T-helper 1 cell treated with Interleukin-12 subunit alpha and Interleukin-12 subunit beta and Interleukin-4 antibody, amounts not matched to agents 30 μg/mL and 1 μg/mL, for 36 hours (primary cell): ENCODE data around the gene FLOT2.
"Not testable (repeated sequence)": the region's sequence is repeated elsewhere in the genome, so short reads cannot be mapped to it uniquely, and the experiment has no call there.

Experiments
- H3K27ac Mint-ChIP-seq: one replicate; pipeline ENCODE4 v1.8.0; 2021; ENCODE audit warnings: mild to moderate bottlenecking, mixed read lengths
- H3K27me3 Mint-ChIP-seq: one replicate; pipeline ENCODE4 v1.8.0; 2021; ENCODE audit warnings: low read depth, mixed read lengths
- H3K36me3 Mint-ChIP-seq: one replicate; pipeline ENCODE4 v1.8.0; 2021; ENCODE audit warnings: low read depth, mixed read lengths
- H3K4me1 Mint-ChIP-seq: one replicate; pipeline ENCODE4 v1.8.0; 2021; ENCODE audit warnings: low read depth, mixed read lengths
- H3K4me3 Mint-ChIP-seq: one replicate; pipeline ENCODE4 v1.8.0; 2021; ENCODE audit warnings: mild to moderate bottlenecking, moderate library complexity, mixed read lengths
- H3K9me3 Mint-ChIP-seq: one replicate; pipeline ENCODE4 v1.8.0; 2021; ENCODE audit warnings: mixed read lengths

The FLOT2 gene

DNA sequence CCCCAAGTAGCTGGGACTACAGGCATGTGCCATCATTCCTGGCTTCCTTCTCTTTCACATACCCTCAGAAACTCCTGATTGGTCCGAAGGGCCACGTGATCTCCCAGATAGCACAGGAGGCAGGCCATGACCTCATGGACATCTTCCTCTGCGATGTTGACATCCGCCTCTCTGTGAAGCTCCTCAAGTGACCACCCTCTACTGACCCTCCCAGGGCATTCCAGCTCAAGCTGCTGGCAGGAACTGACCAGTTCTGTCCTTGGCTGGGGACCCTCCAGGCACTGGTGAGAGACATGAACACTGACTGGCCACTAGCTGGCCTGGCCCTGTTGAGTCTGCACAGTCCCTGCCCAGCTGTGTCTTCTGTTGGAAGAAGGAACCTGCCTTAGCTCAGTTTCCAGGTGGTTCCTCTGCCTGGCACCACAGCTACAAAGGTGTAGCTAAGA lies 37.1 kb downstream of the FLOT2 start:
- H3K27me3 Mint-ChIP-seq, result no peaks in the 10 kb centered on the region
- peaks cover 11% of the 10 kb centered on the region for H3K4me1 Mint-ChIP-seq
- no peak overlapping the region for H3K4me3 Mint-ChIP-seq
- H3K36me3 Mint-ChIP-seq, result peaks cover 23% of the 10 kb centered on the region
- no peaks in the 10 kb centered on the region for H3K9me3 Mint-ChIP-seq
- H3K27ac Mint-ChIP-seq, result no peak overlapping the region

DNA sequence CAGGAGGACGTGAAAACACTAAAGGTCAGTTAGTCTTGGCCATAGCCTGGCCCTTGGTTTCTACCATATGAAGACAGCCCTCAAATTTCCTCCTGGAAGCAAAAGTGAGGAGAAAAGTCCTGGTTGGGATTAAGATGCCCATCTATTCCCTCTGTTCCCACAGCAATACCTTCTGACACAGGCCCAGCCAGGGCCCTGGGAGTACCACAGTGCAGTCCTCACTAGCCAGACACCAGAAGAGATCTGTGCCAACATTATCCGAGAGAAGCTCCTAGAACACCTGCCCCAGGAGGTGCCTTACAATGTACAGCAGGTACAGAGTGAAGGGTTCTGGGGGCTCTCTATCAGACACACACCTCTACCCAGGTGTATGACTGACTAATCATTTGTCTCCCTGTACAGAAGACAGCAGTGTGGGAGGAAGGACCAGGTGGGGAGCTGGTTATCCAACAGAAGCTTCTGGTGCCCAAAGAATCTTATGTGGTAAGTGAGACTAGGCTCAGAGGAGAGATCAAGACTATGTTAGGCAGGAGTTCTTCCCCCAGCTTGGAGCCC lies 38.7 kb downstream of the FLOT2 start:
- no peak overlapping the region for H3K27ac Mint-ChIP-seq
- H3K9me3 Mint-ChIP-seq, result no peaks in the 10 kb centered on the region
- peaks cover 13% of the 10 kb centered on the region for H3K4me1 Mint-ChIP-seq
- peaks cover 23% of the 10 kb centered on the region for H3K36me3 Mint-ChIP-seq
- no peak overlapping the region for H3K4me3 Mint-ChIP-seq
- no peaks in the 10 kb centered on the region for H3K27me3 Mint-ChIP-seq

DNA sequence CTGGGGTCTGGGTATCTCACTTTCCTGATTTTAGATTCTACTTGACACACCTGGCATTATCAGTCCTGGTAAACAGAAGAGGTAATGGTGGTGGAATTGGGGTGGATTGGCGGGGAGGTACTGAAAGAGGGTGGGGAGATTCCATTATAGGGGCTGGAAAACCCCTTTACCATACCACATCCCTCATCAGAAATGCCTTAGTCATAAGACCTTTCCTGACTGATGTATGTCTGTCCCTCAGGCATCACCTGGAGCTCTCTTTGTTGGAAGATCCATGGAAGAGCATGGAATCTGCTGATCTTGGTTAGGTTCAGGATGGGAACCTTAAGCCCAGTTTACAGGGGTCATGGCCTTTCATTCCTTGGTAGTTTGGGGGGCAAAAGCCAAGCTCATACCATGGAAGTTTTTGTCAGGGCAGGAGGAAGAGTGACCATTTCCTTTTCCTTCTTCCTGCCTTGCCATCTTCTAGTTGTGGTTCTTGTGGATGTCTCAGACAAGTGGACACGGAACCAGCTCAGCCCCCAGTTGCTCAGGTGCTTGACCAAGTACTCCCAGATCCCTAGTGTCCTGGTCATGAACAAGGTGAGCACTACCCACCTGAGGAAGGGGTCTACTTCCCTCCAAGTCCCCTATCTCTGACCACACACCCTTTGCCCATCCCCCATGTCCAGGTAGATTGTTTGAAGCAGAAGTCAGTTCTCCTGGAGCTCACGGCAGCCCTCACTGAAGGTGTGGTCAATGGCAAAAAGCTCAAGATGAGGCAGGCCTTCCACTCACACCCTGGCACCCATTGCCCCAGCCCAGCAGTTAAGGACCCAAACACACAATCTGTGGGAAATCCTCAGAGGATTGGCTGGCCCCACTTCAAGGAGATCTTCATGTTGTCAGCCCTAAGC lies 39.4 kb downstream of the FLOT2 start:
- Mint-ChIP-seq H3K4me3 (peak overlapping the region; percentile 18), H3K36me3 (peaks cover 23% of the 10 kb centered on the region), H3K4me1 (peaks cover 13% of the 10 kb centered on the region), H3K9me3 (no peaks in the 10 kb centered on the region), H3K27me3 (no peaks in the 10 kb centered on the region), H3K27ac (peak overlapping the region; percentile 35)

DNA sequence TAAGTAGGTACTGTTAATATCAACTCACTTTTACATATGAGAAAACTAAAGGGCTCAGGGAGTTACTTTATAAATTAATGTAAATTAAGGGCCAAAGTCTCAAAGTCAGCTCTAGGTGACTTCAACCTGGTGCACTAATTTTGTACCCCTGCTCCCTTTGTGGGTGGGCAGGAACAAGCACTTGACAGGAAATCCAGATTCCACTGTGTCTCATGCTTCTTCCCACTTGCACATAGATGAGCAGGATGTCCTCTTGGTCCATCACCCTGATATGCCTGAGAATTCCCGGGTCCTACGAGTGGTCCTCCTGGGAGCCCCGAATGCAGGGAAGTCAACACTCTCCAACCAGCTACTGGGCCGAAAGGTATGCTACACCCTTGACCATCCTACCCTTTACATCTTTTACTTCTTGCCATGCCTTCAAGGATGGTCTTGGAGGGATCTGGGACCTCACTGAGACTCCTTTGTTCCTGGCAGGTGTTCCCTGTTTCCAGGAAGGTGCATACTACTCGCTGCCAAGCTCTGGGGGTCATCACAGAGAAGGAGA lies 41.4 kb downstream of the FLOT2 start:
- Mint-ChIP-seq H3K9me3 (no peaks in the 10 kb centered on the region), H3K36me3 (peaks cover 23% of the 10 kb centered on the region), H3K27me3 (no peaks in the 10 kb centered on the region), H3K27ac (no peak overlapping the region), H3K4me3 (peak overlapping the region; percentile 92), H3K4me1 (peaks cover 13% of the 10 kb centered on the region)

DNA sequence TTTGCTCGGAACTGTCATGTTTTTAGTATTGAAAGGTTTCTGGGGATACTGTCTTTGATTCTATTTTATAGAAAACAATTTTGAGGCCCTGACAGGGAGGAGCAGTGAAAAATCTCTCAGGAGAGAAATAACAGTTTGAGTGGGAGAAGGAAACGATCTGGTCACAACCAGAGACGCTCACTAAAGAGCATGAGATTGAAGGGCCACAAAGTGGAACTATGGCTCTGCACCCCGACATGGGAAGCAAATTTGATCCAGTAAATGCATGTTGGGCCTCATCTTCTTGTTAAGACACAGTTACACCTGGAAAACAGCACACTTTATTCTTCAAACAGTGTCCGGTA lies 42.2 kb downstream of the FLOT2 start:
- no peaks in the 10 kb centered on the region for H3K27me3 Mint-ChIP-seq
- H3K27ac Mint-ChIP-seq, result peak overlapping the region; percentile 86
- H3K9me3 Mint-ChIP-seq, result no peaks in the 10 kb centered on the region
- peaks cover 13% of the 10 kb centered on the region for H3K4me1 Mint-ChIP-seq
- peaks cover 18% of the 10 kb centered on the region for H3K36me3 Mint-ChIP-seq
- H3K4me3 Mint-ChIP-seq, result peak overlapping the region; percentile 92

DNA sequence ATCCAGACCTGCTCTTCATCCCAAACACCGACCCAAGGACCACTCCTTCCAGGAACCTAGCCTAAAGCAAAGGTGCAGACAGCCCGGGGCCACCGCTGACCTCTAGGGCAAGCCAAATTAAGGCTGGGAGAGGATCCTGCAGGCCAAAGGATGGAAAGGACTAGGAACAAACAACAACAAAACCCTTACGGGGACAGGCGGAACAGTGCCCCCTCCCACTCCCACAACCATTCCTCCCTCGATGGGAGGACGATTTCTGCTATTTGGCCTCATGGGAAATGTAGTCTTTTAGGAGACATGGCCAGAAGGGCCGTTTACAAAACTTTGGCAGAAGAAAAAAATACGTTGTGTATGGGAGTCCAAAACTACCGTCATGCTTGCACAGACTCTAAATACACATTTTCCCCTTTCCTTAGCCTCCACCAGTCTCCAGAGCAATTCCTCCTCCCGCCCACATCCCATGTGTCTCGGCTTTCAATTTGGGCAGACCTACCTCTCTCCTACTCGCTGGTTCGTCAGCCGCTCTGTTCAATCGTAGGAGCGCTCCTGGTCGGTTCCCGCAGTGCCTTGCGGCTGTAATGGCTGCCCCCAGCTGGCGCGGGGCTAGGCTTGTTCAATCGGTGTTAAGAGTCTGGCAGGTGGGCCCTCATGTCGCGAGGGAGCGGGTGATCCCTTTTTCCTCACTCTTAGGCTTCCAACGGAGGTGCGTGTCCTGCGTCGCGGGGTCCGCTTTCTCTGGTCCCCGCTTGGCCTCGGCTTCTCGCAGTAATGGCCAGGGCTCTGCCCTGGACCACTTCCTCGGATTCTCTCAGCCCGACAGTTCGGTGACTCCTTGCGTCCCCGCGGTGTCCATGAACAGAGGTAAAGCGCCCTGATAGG lies 42.8 kb downstream of the FLOT2 start, which contains the start of gene ERAL1:
TSS of gene ERAL1 (plus strand) at position 560 of the 879 bp plus-strand sequence. CDS start at position 579, 19 bp downstream.
- Mint-ChIP-seq H3K27ac (peak within 1 kb of the TSS; percentile 86), H3K9me3 (no peaks in the 10 kb centered on the region), H3K4me1 (peaks cover 13% of the 10 kb centered on the region), H3K4me3 (peak within 1 kb of the TSS; percentile 92), H3K36me3 (peaks cover 16% of the 10 kb centered on the region), H3K27me3 (no peaks in the 10 kb centered on the region)

DNA sequence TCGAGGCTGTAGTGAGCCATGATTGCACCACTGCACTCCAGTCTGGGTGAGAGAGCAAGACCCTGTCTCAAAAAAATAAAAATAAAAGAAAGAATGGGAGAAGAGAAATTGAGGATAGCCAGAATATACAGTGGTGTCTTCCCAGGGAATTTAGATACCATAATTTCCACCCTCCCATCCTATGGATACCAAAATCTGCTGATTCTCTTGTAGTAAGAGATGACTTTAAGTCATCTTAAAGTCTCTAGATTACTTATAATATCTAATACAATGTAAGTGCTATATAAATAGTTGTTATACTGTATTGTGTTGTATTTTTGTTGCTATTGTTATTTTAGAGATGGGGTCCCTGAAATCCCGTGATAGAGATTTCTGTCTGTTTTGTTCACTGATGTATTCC lies 44.2 kb downstream of the FLOT2 start:
- no peak overlapping the region for H3K27ac Mint-ChIP-seq
- H3K36me3 Mint-ChIP-seq, result peaks cover 9% of the 10 kb centered on the region
- H3K4me1 Mint-ChIP-seq, result peaks cover 13% of the 10 kb centered on the region
- no peaks in the 10 kb centered on the region for H3K27me3 Mint-ChIP-seq
- no peaks in the 10 kb centered on the region for H3K9me3 Mint-ChIP-seq
- no peak overlapping the region for H3K4me3 Mint-ChIP-seq

DNA sequence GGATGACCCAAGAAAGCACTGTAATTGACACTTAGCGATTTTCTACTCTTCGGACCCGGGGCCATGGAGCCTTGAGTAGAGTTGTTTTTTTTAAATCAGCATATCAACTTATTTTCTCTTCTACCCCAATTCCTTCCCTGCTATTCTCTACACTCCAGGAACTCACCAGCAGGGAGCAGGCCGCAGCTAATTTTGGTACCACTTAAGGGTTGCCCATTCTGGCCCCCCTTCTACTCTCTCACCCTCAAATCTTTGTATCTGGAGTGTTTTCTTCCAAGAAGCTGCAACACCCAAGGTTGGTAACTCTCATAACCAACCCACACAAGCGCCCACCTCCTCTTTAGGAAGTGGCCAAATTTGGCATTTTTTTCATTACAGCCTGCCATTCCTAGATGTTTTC lies 48.3 kb downstream of the FLOT2 start:
- H3K4me3 Mint-ChIP-seq, result no peak overlapping the region
- no peaks in the 10 kb centered on the region for H3K36me3 Mint-ChIP-seq
- H3K27ac Mint-ChIP-seq, result no peak overlapping the region
- no peaks in the 10 kb centered on the region for H3K4me1 Mint-ChIP-seq
- no peaks in the 10 kb centered on the region for H3K9me3 Mint-ChIP-seq
- H3K27me3 Mint-ChIP-seq, result no peaks in the 10 kb centered on the region

DNA sequence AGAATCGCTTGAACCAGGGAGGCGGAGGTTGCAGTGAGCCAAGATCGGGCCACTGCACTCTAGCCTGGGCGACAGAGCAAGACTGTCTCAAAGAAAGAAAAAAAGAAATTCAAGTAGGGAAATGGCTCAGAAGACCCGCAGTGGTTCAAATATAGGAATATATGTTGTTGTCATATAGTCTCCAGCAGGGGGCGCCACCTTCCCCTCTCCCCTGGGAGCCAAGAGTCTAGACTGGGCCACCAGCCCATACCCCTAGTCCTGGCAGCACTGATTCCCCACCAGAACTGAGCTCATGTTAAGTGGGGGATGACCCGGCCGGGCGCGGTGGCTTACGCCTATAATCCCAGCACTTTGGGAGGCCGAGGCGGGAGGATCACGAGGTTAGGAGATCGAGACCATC lies 48.9 kb downstream of the FLOT2 start:
- H3K4me1 Mint-ChIP-seq, H3K4me3 Mint-ChIP-seq, H3K27me3 Mint-ChIP-seq, H3K27ac Mint-ChIP-seq, H3K36me3 Mint-ChIP-seq, H3K9me3 Mint-ChIP-seq: not testable (repeated sequence)

DNA sequence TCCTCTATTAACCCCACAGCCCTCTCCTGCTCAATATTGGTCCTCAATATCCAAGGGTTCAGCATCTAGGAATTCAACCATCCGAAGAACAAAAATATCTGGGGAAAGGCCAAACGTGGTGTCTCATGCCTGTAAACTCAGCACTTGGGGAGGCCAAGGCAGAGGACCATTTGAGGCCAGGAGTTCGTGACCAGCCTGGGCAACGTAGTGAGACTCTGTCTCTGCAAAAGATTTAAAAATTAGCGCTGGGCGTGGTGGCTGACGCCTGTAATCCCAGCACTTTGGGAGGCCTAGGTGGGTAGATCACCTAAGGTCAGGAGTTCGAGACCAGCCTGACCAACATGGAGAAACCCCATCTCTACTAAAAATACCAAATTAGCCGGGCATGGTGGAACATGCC lies 50.8 kb downstream of the FLOT2 start:
- not testable (repeated sequence) for H3K9me3 Mint-ChIP-seq, H3K27me3 Mint-ChIP-seq, H3K4me1 Mint-ChIP-seq, H3K27ac Mint-ChIP-seq, H3K36me3 Mint-ChIP-seq, H3K4me3 Mint-ChIP-seq

DNA sequence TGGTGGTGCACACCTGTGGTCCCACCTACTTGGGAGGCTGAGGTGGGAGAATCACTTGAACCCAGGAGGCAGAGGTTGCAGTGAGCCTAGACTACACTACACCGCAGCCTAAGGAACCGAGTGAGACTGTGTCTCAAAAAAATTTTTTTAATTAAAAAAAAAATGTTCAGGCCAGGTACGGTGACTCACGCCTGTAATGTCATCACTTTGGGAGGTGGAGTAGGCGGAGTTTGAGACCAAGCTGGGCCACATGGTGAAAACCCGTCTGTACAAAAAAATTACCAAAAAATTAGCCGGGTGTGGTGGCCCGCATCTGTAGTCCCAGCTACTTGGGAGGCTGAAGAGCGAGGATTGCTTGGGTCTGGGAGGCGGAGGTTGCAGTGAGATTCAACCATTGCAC lies 51.3 kb downstream of the FLOT2 start:
- H3K36me3 Mint-ChIP-seq, result peaks cover 7% of the 10 kb centered on the region
- H3K27ac Mint-ChIP-seq, result no peak overlapping the region
- H3K9me3 Mint-ChIP-seq, result no peaks in the 10 kb centered on the region
- peaks cover 10% of the 10 kb centered on the region for H3K4me1 Mint-ChIP-seq
- no peaks in the 10 kb centered on the region for H3K27me3 Mint-ChIP-seq
- no peak overlapping the region for H3K4me3 Mint-ChIP-seq

DNA sequence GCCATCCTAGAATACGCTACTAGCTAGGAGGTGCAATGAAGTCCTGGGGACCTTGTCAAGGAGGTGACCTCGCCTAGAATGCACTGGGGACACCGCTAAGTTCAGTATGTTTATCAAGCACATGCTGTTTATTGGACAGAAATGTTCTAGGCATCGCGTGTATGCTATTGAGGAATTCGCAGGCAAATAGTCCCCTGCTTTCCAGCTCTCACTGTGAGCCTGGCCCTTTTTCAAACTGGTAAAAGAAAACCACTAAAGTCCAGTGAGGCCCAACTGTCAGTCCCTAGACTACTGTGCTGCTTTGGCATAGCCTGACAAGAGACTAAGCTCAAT lies 53.8 kb downstream of the FLOT2 start:
- Mint-ChIP-seq H3K9me3 (no peaks in the 10 kb centered on the region), H3K4me3 (peak overlapping the region; percentile 34), H3K36me3 (peaks cover 11% of the 10 kb centered on the region), H3K27me3 (no peaks in the 10 kb centered on the region), H3K4me1 (peaks cover 20% of the 10 kb centered on the region), H3K27ac (peak overlapping the region; percentile 59)

DNA sequence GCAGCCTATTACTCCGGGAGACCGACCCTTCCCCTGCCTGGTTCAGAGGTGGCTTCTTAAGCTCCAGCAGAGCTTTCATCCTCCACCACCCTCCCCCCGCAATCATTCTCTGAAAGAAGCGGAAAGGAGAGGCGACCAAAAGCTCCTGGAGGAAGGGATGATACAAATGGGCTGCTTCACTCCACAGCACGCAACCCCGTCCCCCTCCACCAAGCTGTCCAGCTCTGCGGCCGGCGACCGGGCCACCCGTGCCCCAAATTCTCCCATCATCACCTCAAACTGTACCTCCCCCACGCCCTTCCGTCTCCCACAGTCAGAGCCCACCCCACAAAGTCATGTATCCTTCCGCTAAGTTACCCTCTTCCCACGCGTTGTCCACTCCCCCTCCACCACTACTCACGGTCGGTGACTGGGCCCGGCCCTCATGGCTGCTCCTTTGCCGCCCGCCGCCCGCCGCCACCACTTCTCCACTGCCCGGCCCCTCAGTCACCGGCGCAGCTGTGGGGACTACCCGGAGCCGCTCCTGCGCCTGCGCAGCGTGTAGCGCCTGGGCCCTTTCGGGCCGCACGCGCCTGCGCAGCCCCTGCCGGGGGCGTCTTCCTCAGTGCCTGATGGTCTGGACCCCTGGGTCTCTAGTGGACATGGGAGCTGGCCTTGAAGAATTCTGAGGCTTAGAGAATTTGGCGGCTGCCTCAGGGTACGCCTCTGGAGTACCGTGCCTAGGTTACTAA lies 55.1 kb downstream of the FLOT2 start, which contains the start of gene FAM222B:
TSS of gene FAM222B (minus strand) at position 509 of the 731 bp plus-strand sequence. CDS start 76,123 bp downstream, outside the sequence.
- peak within 1 kb of the TSS; percentile 100 for H3K4me3 Mint-ChIP-seq
- peaks cover 11% of the 10 kb centered on the region for H3K36me3 Mint-ChIP-seq
- H3K9me3 Mint-ChIP-seq, result no peaks in the 10 kb centered on the region
- H3K27me3 Mint-ChIP-seq, result no peaks in the 10 kb centered on the region
- peak within 1 kb of the TSS; percentile 97 for H3K27ac Mint-ChIP-seq
- peaks cover 20% of the 10 kb centered on the region for H3K4me1 Mint-ChIP-seq

DNA sequence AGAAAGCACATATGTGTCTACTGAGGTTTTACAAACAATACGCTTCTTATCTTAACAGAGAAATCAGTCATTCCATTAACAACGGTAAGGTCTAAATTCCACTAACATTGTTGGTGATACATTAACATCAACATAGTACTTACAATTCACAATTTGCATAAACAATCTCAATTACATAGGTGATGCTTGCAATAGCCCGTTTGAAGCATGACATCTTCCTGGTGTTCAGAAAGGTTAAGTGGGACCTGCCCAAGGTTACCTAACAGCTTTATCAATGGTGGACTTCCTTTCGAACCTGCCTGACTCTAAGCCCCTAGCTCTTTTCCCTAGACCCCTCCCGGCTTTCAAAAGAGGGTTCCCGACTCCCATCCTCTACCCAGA lies 55.6 kb downstream of the FLOT2 start:
- peaks cover 11% of the 10 kb centered on the region for H3K36me3 Mint-ChIP-seq
- H3K9me3 Mint-ChIP-seq, result no peaks in the 10 kb centered on the region
- H3K4me1 Mint-ChIP-seq, result peaks cover 20% of the 10 kb centered on the region

More for the DNA sequence above, 55.6 kb downstream of the FLOT2 start:
- Mint-ChIP-seq H3K27me3 (no peaks in the 10 kb centered on the region), H3K4me3 (peak overlapping the region; percentile 100), H3K27ac (peak overlapping the region; percentile 97)
